Gastrocnemius medialis (tissue), 4 donors: ENCODE results near the gene MYOCD.

Experiments
- CTCF ChIP-seq, 5 experiments: fragments of 450-650 bp in 3 of 5; fragments of 200-600 bp in 2 of 5; sonication (generic) in 2 of 5; IDR thresholded peaks in 4 of 5; conservative IDR thresholded peaks in 1 of 5; 1 replicate in 4 of 5; 2 replicates in 1 of 5; pipeline ENCODE4 v1.5.1; 2016 to 2019; ENCODE audit warnings: antibody characterized with exemption in 5 of 5, mild to moderate bottlenecking in 3 of 5, moderate library complexity in 3 of 5
- POLR2A ChIP-seq, 2 donors: fragments of 450-650 bp; IDR thresholded peaks; one replicate each; pipeline ENCODE4 v1.6.1; 2017; ENCODE audit warnings: antibody characterized with exemption in 2 of 2, mild to moderate bottlenecking in 2 of 2, moderate library complexity in 2 of 2

- TF ChIP-seq CTCF (IDR thresholded peaks at IDR 0.05 in 4 of 5, conservative IDR thresholded peaks at IDR 0.05 in 1 of 5): no peak
- no peak for TF ChIP-seq POLR2A (IDR thresholded peaks at IDR 0.05)
These were observed 1.4 kb upstream of the MYOCD start for GRCh38 chr17:12664252-12664651.
